ENCODE results near the gene NAA38. TPM values are rescaled to one million over a fixed set of nuclear protein-coding genes. Genes with fewer than 3 reads are reported as not detected.

NAA38 gene
- total RNA-seq, 1 donor from 2014 or later = 8.6 TPM

DNA sequence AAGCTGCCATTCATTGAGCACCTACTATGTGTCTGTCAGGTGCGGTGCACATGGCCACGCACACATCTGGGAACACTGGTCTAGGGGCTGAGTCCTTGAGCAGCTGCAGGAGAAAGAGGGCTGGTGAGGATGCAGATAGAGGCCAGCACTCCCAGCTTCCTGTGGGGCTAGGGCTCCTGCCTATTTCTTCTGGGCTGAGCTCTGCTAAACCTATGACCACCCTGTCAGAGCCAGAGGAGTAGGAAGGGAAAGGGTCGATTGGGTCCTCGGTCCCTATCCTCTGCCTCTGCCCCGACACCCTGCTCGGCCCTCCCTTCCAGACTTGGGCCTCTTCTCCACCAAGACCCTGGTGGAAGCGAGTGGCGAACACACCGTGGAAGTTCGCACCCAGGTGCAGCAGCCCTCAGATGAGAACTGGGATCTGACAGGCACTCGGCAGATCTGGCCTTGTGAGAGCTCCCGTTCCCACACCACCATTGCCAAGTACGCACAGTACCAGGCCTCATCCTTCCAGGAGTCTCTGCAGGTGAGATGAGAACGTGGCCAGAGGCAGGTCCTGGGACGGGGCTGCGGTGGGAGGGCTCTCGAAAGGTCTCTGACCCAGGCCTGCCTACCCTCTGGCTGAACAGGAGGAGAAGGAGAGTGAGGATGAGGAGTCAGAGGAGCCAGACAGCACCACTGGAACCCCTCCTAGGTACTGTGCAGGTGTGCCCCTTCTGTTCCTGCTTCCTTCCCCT, 6.5 kb downstream of the NAA38 start:
- H3K36me3 ChIP-seq = peaks cover 9% of the 10 kb centered on the region
- TF ChIP-seq EZH2phosphoT487 (IDR thresholded peaks at IDR 0.05) = no peak
- TF ChIP-seq, protein P1, sequence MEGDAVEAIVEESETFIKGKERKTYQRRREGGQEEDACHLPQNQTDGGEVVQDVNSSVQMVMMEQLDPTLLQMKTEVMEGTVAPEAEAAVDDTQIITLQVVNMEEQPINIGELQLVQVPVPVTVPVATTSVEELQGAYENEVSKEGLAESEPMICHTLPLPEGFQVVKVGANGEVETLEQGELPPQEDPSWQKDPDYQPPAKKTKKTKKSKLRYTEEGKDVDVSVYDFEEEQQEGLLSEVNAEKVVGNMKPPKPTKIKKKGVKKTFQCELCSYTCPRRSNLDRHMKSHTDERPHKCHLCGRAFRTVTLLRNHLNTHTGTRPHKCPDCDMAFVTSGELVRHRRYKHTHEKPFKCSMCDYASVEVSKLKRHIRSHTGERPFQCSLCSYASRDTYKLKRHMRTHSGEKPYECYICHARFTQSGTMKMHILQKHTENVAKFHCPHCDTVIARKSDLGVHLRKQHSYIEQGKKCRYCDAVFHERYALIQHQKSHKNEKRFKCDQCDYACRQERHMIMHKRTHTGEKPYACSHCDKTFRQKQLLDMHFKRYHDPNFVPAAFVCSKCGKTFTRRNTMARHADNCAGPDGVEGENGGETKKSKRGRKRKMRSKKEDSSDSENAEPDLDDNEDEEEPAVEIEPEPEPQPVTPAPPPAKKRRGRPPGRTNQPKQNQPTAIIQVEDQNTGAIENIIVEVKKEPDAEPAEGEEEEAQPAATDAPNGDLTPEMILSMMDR (IDR thresholded peaks at IDR 0.05) = no peak
- TF ChIP-seq EZH2 (IDR thresholded peaks at IDR 0.05) = no peak

DNA sequence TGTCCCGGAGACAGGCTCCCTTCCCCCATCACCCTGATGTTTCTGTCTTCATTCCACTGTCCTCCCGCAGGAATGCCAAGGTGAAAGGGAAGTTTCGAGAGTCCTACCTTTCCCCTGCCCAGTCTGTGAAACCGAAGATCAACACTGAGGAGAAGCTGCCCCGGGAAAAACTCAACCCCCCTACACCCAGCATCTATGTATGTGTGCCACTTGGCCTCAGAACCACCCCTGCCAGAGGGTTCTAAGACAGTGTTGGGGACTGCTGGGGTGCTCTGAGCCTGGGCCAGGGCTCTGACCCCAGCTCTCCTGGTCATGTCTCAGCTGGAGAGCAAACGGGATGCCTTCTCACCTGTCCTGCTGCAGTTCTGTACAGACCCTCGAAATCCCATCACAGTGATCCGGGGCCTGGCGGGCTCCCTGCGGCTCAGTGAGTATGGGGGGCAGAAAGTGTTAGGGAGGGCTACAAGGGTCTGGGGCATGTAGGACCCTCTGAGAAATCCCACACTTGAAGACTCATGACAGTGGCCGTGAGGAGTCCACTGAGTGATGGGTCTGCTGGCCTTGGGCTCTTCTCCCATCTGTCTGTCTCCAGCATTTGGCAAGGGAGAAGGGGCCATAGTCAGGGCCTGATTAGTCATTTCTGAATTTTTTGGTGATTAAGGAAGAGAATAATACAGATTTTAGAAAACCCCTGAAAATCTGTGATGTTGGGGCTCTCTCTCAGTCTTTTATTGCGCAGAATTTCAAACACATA, 7.4 kb downstream of the NAA38 start:
- H3K4me1 Mint-ChIP-seq = peaks cover 24% of the 10 kb centered on the region
- Histone ChIP-seq H2AFZ (replicated peaks) (no peak overlapping the region), H3K36me3 (peaks cover 9% of the 10 kb centered on the region), H3K27me3 (peaks cover 16% of the 10 kb centered on the region), H3K27ac (no peak overlapping the region), H3K9ac (no peak overlapping the region), H3K9me3 (ENCODE audit: low read depth) (no peaks in the 10 kb centered on the region), H3F3A (ENCODE audit: low read depth) (peaks cover 49% of the 10 kb centered on the region), H3K4me1 (peaks cover 25% of the 10 kb centered on the region), H4K20me1 (ENCODE audit: low read depth) (peaks cover 95% of the 10 kb centered on the region), H3K4me3 (no peak overlapping the region), H3K4me2 (no peak overlapping the region), H3K79me2 (ENCODE audit: low read depth) (peaks cover 10% of the 10 kb centered on the region)
- TF ChIP-seq EZH2 (IDR thresholded peaks at IDR 0.05) (no peak), EZH2phosphoT487 (IDR thresholded peaks at IDR 0.05) (no peak)
- TF ChIP-seq, protein P1 (IDR thresholded peaks at IDR 0.05) = no peak
- H3K36me3 Mint-ChIP-seq = peaks cover 26% of the 10 kb centered on the region
- no peak overlapping the region for H3K4me3 Mint-ChIP-seq
- H3K9me3 Mint-ChIP-seq = no peaks in the 10 kb centered on the region
- peaks cover 8% of the 10 kb centered on the region for H3K27me3 Mint-ChIP-seq (ENCODE audit: insufficient read depth, low read depth)
- DNase-seq (ENCODE audit: low spot score) = no peak
- H3K27ac Mint-ChIP-seq = no peak overlapping the region

More for the DNA sequence above, 6.5 kb downstream of the NAA38 start:
- H3K4me2 ChIP-seq = no peak overlapping the region
- peaks cover 16% of the 10 kb centered on the region for H3K27me3 ChIP-seq
- no peak for DNase-seq (ENCODE audit: low spot score)
- H3K9me3 ChIP-seq (ENCODE audit: low read depth) = no peaks in the 10 kb centered on the region
- peaks cover 21% of the 10 kb centered on the region for H3K4me1 Mint-ChIP-seq
- no peaks in the 10 kb centered on the region for H3K9me3 Mint-ChIP-seq
- H3K27ac ChIP-seq = no peak overlapping the region
- H3K27ac Mint-ChIP-seq = no peak overlapping the region
- H3K27me3 Mint-ChIP-seq (ENCODE audit: insufficient read depth, low read depth) = peaks cover 11% of the 10 kb centered on the region
- H3K79me2 ChIP-seq (ENCODE audit: low read depth) = peaks cover 12% of the 10 kb centered on the region
- peaks cover 54% of the 10 kb centered on the region for H3F3A ChIP-seq (ENCODE audit: low read depth)
- no peak overlapping the region for H3K4me3 ChIP-seq
- peaks cover 24% of the 10 kb centered on the region for H3K36me3 Mint-ChIP-seq
- peaks cover 29% of the 10 kb centered on the region for H3K4me1 ChIP-seq
- H3K4me3 Mint-ChIP-seq = peak overlapping the region; percentile 48
- peaks cover 89% of the 10 kb centered on the region for H4K20me1 ChIP-seq (ENCODE audit: low read depth)
- no peak overlapping the region for H2AFZ ChIP-seq (replicated peaks)
- H3K9ac ChIP-seq = no peak overlapping the region

- Histone ChIP-seq H4K20me1 (ENCODE audit: low read depth) (peaks cover 99% of the 10 kb centered on the region), H3K4me3 (no peak overlapping the region), H3K9ac (no peak overlapping the region), H3K27me3 (peaks cover 16% of the 10 kb centered on the region), H3K36me3 (peaks cover 9% of the 10 kb centered on the region), H3K27ac (no peak overlapping the region), H3K4me2 (no peak overlapping the region), H3F3A (ENCODE audit: low read depth) (peaks cover 48% of the 10 kb centered on the region), H2AFZ (replicated peaks) (no peak overlapping the region), H3K9me3 (ENCODE audit: low read depth) (no peaks in the 10 kb centered on the region), H3K4me1 (peaks cover 22% of the 10 kb centered on the region), H3K79me2 (ENCODE audit: low read depth) (peaks cover 15% of the 10 kb centered on the region)
- H3K4me3 Mint-ChIP-seq = no peak overlapping the region
- TF ChIP-seq, protein P1 (IDR thresholded peaks at IDR 0.05) = no peak
- TF ChIP-seq EZH2 (IDR thresholded peaks at IDR 0.05) = no peak
- TF ChIP-seq EZH2phosphoT487 (IDR thresholded peaks at IDR 0.05) = no peak
- peaks cover 20% of the 10 kb centered on the region for H3K4me1 Mint-ChIP-seq
- H3K27me3 Mint-ChIP-seq (ENCODE audit: insufficient read depth, low read depth) = peaks cover 8% of the 10 kb centered on the region
- DNase-seq (ENCODE audit: low spot score) = no peak
- no peaks in the 10 kb centered on the region for H3K9me3 Mint-ChIP-seq
- H3K27ac Mint-ChIP-seq = no peak overlapping the region
- H3K36me3 Mint-ChIP-seq = peaks cover 26% of the 10 kb centered on the region
Observed at GRCh38 chr17:7849130-7849750, 8.1 kb downstream of the NAA38 start.
